Measurements from ENCODE around the gene DCBLD2.

DCBLD2 gene

GRCh38 chr3:98800401-98800800, 101.1 kb downstream of the DCBLD2 start:
- DNase-seq (ENCODE audit: extremely low spot score, insufficient read length, low read depth), result no peak
- FAIRE-seq, result no peak

GRCh38 chr3:98799479-98799878, 102.0 kb downstream of the DCBLD2 start:
- FAIRE-seq (no peak), DNase-seq (ENCODE audit: extremely low spot score, insufficient read length, low read depth) (no peak)

- DNase-seq (ENCODE audit: extremely low spot score, insufficient read length, low read depth), result no peak
- FAIRE-seq, result no peak
These were observed 102.7 kb downstream of the DCBLD2 start for GRCh38 chr3:98798820-98799219.

GRCh38 chr3:98797905-98798304, 103.6 kb downstream of the DCBLD2 start:
- DNase-seq (ENCODE audit: extremely low spot score, insufficient read length, low read depth) (no peak), FAIRE-seq (no peak)

- DNase-seq (ENCODE audit: extremely low spot score, insufficient read length, low read depth) (no peak), FAIRE-seq (no peak)
These were observed 105.2 kb downstream of the DCBLD2 start for GRCh38 chr3:98796334-98796733.

GRCh38 chr3:98793971-98794370, 107.5 kb downstream of the DCBLD2 start:
- FAIRE-seq, result no peak
- no peak for DNase-seq (ENCODE audit: extremely low spot score, insufficient read length, low read depth)

GRCh38 chr3:98791341-98792325, 109.9 kb downstream of the DCBLD2 start:
- FAIRE-seq (no peak), DNase-seq (ENCODE audit: extremely low spot score, insufficient read length, low read depth) (no peak)

GRCh38 chr3:98788651-98789050, 112.8 kb downstream of the DCBLD2 start:
- DNase-seq (ENCODE audit: extremely low spot score, insufficient read length, low read depth) (no peak), FAIRE-seq (no peak)

GRCh38 chr3:98787181-98787580, 114.3 kb downstream of the DCBLD2 start:
- FAIRE-seq (no peak), DNase-seq (ENCODE audit: extremely low spot score, insufficient read length, low read depth) (no peak)

GRCh38 chr3:98786364-98787006, 115.0 kb downstream of the DCBLD2 start:
- FAIRE-seq (no peak), DNase-seq (ENCODE audit: extremely low spot score, insufficient read length, low read depth) (no peak)

- DNase-seq (ENCODE audit: extremely low spot score, insufficient read length, low read depth), result no peak
- no peak for FAIRE-seq
These were observed 116.6 kb downstream of the DCBLD2 start for GRCh38 chr3:98784666-98785600.

- FAIRE-seq, result no peak
These were observed 117.5 kb downstream of the DCBLD2 start for GRCh38 chr3:98784042-98784441.

GRCh38 chr3:98782824-98783500, 118.5 kb downstream of the DCBLD2 start:
- FAIRE-seq (no peak), DNase-seq (ENCODE audit: extremely low spot score, insufficient read length, low read depth) (no peak)

More at GRCh38 chr3:98784042-98784441, 117.5 kb downstream of the DCBLD2 start:
- no peak for DNase-seq (ENCODE audit: extremely low spot score, insufficient read length, low read depth)

GRCh38 chr3:98780343-98780742, 121.2 kb downstream of the DCBLD2 start:
- DNase-seq (ENCODE audit: extremely low spot score, insufficient read length, low read depth) (no peak), FAIRE-seq (no peak)

- FAIRE-seq, result no peak
- no peak for DNase-seq (ENCODE audit: extremely low spot score, insufficient read length, low read depth)
These were observed 121.8 kb downstream of the DCBLD2 start for GRCh38 chr3:98779541-98780335.

GRCh38 chr3:98778852-98779413, 122.6 kb downstream of the DCBLD2 start:
- DNase-seq (ENCODE audit: extremely low spot score, insufficient read length, low read depth) (no peak), FAIRE-seq (no peak)

- no peak for FAIRE-seq
- no peak for DNase-seq (ENCODE audit: extremely low spot score, insufficient read length, low read depth)
These were observed 123.1 kb downstream of the DCBLD2 start for GRCh38 chr3:98778383-98778782.

GRCh38 chr3:98777801-98778220, 123.7 kb downstream of the DCBLD2 start:
- FAIRE-seq (no peak), DNase-seq (ENCODE audit: extremely low spot score, insufficient read length, low read depth) (no peak)

Measured in GM18507 (cell line).